Pancreas (tissue), 10 donors: ENCODE results near the gene NPIPA5. TPM values are rescaled to one million over a fixed set of nuclear protein-coding genes. Genes with fewer than 3 reads are reported as not detected.
"Not testable (repeated sequence)": the region's sequence is repeated elsewhere in the genome, so short reads cannot be mapped to it uniquely, and the experiment has no call there.

Experiments used
- ATAC-seq, 4 donors: fragments of 200-7000 bp; cut with Tn5 transposase; one replicate each; pipeline versions ENCODE4 v1.8.0 to v1.9.1; 2020; ENCODE audit warnings: mild to moderate bottlenecking in 4 of 4, moderate library complexity in 4 of 4
- DNase-seq, 6 donors: peaks; one replicate each; pipeline ENCODE4 v3.0.0-alpha.2; 2020
- FAIRE-seq: peaks from 2 replicates; lab custom pipeline; 2012; peaks lifted over from hg19 to GRCh38; lab: Jason Lieb, UNC
- H3K27ac ChIP-seq, 4 donors: fragments of 200-600 bp; sonication (generic); 1 replicate in 3 of 4; 2 replicates in 1 of 4; pipeline versions ENCODE4 v1.5.0 to v1.8.0; 2020
- H3K27me3 ChIP-seq, 4 donors: fragments of 200-600 bp; one replicate each; pipeline ENCODE4 v1.8.0; 2021
- H3K36me3 ChIP-seq, 3 donors: fragments of 200-600 bp; sonication (generic) in 1 of 3; one replicate each; pipeline versions ENCODE4 v1.5.0 to v1.8.0; 2020 to 2021
- H3K4me1 ChIP-seq, 3 donors: fragments of 200-600 bp; one replicate each; pipeline ENCODE4 v1.8.0; 2021
- H3K4me3 ChIP-seq, 4 donors: fragments of 200-600 bp; sonication (generic) in 2 of 4; one replicate each; pipeline versions ENCODE4 v1.5.0 to v1.8.0; 2020 to 2021
- H3K9me3 ChIP-seq, 4 donors: fragments of 200-600 bp; one replicate each; pipeline ENCODE4 v1.8.0; 2021
- CTCF ChIP-seq, 4 donors: fragments of 200-600 bp; sonication (generic) in 3 of 4; IDR thresholded peaks; one replicate each; pipeline versions ENCODE4 v1.5.0 to v1.8.0; 2021; ENCODE audit warnings: antibody characterized with exemption in 4 of 4
- WGBS, 2 donors: extraction: QIAGEN DNeasy Blood & Tissue Kit; methylation state at CpG; one replicate each; pipeline ENCODE4 v1.1.7; 2013; 5-methylcytosine and 5-hydroxymethylcytosine counted together
- intact Hi-C, 3 donors: fragments of 100-400 bp; cut with DNase I; formaldehyde crosslinking; loops; one replicate each; pipeline versions ENCODE4 v1.11.1 to v1.14.2; 2022
- polyA plus RNA-seq, 2 donors: library from polyadenylated mRNA; stranded (reverse); fragments of 200-250 nt; gene quantifications; one replicate each; pipeline ENCODE4 v1.2.3, GENCODE V29; 2013
- total RNA-seq, 6 donors: library from RNA; stranded (reverse); fragmentation: NEBNext Ultra II Directional in 4 of 6; extraction: Animal tissue kit (Norgen Biotek cat#: 25700) in 4 of 6; gene quantifications; one replicate each; pipeline versions ENCODE4 v1.2.1 to v1.2.4, GENCODE V29; 2021 to 2023
- donor health status: healthy with polysubstance abuse.
- donor health status: DM: no; HTN: no; CAD: no; lungs with moderate emphysema.
- donor health status: DM: no; HTN: no; CAD: no.
- donor health status: control.
- donor health status: control.
- donor health status: Bipolar disorder and iron deficiency.
- donor health status: DM: yes; HTN: yes; CAD: no.
- donor health status: DM: no; HTN: no; CAD: no.
- donor health status: DM: no; HTN: no; CAD: no.
- donor health status: DM: yes; HTN: yes; CAD: no.

Gene NPIPA5
- total and polyA plus RNA-seq, 8 donors, result 5.0 to 57.9 (median 7.4) TPM

GRCh38 chr16:15403392-15403995 is 25.4 kb upstream of the NPIPA5 start:
- no peak for TF ChIP-seq CTCF (IDR thresholded peaks at IDR 0.05)
- Histone ChIP-seq H3K27me3 (no peaks in the 10 kb centered on the region), H3K4me3 (no peak overlapping the region), H3K4me1 (peaks cover 0 to 8% (median 6%) of the 10 kb centered on the region in 3 donors), H3K36me3 (peaks cover 0 to 41% (median 9%) of the 10 kb centered on the region in 3 donors), H3K9me3 (no peaks in the 10 kb centered on the region), H3K27ac (no peak overlapping the region)
- intact Hi-C loops, result no loop called here
- ATAC-seq (no peak), DNase-seq (no peak), FAIRE-seq (no peak)
- WGBS, 2 donors, result 94 to 96% methylated on average over 9 of the region's 9 CpGs

DNA sequence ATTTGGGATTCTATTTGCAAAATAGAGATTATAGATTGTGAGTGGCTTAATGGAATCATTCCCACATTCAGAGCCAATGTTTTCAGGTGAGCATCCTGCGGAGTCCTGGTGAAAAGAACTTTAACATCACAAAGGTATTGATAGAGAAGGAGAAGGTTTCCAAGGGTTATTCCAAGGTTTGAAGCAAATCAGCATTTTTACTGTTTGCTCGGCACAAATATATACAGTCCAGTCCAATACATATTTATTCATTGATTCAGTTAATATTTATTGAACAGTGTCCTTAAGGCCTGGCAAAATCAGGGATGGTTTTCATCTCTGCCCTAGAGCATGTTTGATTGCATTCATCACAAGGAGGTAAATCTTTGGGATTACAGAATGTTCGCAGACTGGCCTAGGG is 23.9 kb upstream of the NPIPA5 start:
- intact Hi-C loops, result no loop called here
- Histone ChIP-seq H3K4me1 (peaks cover 0 to 12% (median 8%) of the 10 kb centered on the region in 3 donors), H3K9me3 (no peaks in the 10 kb centered on the region), H3K4me3 (no peak overlapping the region), H3K36me3 (peaks cover 0 to 31% (median 9%) of the 10 kb centered on the region in 3 donors), H3K27me3 (no peaks in the 10 kb centered on the region), H3K27ac (no peak overlapping the region)
- no peak for TF ChIP-seq CTCF (IDR thresholded peaks at IDR 0.05)
- WGBS, 2 donors, result 65 to 66% methylated on average over 3 of the region's 3 CpGs
- DNase-seq (no peak), FAIRE-seq (no peak), ATAC-seq (no peak)

DNA sequence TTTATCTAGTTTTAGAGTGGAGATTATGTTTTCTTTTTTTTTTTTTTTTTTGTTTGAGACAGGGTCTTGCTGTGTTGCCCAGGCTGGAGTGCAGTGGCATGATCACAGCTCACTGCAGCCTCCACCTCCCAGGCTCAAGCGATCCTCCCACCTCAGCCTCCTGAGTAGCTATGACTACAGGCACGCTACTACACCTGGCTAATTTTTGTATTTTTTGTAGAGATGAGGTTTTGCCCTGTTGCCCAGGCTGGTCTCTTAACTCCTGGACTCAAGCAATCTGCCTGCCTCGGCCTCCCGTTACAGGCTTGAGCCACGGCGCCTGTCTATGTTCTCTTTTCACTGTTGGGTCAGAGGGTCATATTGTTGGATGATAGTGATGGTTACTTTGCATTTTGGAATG is 22.2 kb upstream of the NPIPA5 start:
- intact Hi-C loops, DNase-seq, H3K27me3 ChIP-seq, FAIRE-seq, ATAC-seq, H3K4me3 ChIP-seq, H3K27ac ChIP-seq, H3K9me3 ChIP-seq: not testable (repeated sequence)
- WGBS, 2 donors, result 95% methylated on average over 6 of the region's 6 CpGs
- H3K36me3 ChIP-seq, result peaks cover 0 to 31% (median 9%) of the 10 kb centered on the region in 3 donors
- peaks cover 0 to 12% (median 8%) of the 10 kb centered on the region in 3 donors for H3K4me1 ChIP-seq

DNA sequence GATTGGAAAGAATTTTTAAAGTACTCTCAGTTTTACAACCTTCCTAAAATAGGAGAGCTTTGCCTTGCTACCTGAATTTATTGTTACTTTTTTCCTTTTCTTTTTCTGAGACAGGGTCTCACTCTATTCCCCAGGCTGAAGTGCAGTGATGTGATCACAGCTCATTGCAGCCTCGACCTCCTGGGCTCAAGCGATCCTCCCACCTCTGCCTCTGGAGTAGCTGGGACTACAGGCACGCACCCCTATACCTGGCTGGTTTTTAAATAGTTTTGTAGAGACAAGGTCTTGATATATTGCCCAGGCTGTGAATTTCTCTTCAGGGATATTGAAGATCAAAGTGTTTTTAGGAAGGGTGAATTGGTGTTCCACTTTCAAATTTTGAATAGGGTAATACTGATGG is 21.2 kb upstream of the NPIPA5 start:
- 26 to 57% methylated on average over 3 of the region's 3 CpGs for WGBS, 2 donors
- peaks cover 0 to 12% (median 8%) of the 10 kb centered on the region in 3 donors for H3K4me1 ChIP-seq
- intact Hi-C loops, result no loop called here
- peaks cover 0 to 31% (median 7%) of the 10 kb centered on the region in 3 donors for H3K36me3 ChIP-seq
- no peaks in the 10 kb centered on the region for H3K27me3 ChIP-seq
- H3K27ac ChIP-seq, result peak overlapping the region; percentile 45 to 92 (median 88)
- H3K9me3 ChIP-seq, result no peaks in the 10 kb centered on the region
- DNase-seq (no peak), FAIRE-seq (no peak), ATAC-seq (no peak)
- peak overlapping the region in 2 of 4 donors; percentile 12 to 23 for H3K4me3 ChIP-seq
- no peak for TF ChIP-seq CTCF (IDR thresholded peaks at IDR 0.05)

- ATAC-seq, result peak; percentile 57 to 76 (median 71)
- TF ChIP-seq CTCF (IDR thresholded peaks at IDR 0.05), result no peak
- no peak for FAIRE-seq
- DNase-seq, result peak in 4 of 6 donors; percentile 55 to 81 (median 68)
- peaks cover 0 to 25% (median 1%) of the 10 kb centered on the region in 3 donors for H3K36me3 ChIP-seq
- 21 to 31% methylated on average over 14 of the region's 14 CpGs for WGBS, 2 donors
- peak overlapping the region; percentile 86 to 92 (median 90) for H3K27ac ChIP-seq
- peak overlapping the region in 2 of 4 donors; percentile 12 to 23 for H3K4me3 ChIP-seq
- no peaks in the 10 kb centered on the region for H3K27me3 ChIP-seq
- intact Hi-C loops, result no loop called here
- H3K9me3 ChIP-seq, result no peaks in the 10 kb centered on the region
- peaks cover 0 to 12% (median 8%) of the 10 kb centered on the region in 3 donors for H3K4me1 ChIP-seq
Observed at GRCh38 chr16:15398618-15399316, 20.7 kb upstream of the NPIPA5 start.
